PC-9 (cell line): ENCODE results near the gene SLC16A2.

Experiments
- CTCF ChIP-seq: fragments of 200-600 bp; sonication (generic); conservative IDR thresholded peaks from 2 replicates; pipeline ENCODE4 v1.6.1; 2017; ENCODE audit warnings: mixed run types, antibody characterized with exemption, mild to moderate bottlenecking, moderate library complexity
- EZH2 ChIP-seq: fragments of 200-600 bp; sonication (generic); IDR thresholded peaks from 2 replicates; pipeline ENCODE4 v1.8.0; 2017; ENCODE audit warnings: antibody characterized with exemption, low read depth

- TF ChIP-seq CTCF (0 out of 2 replicates have a peak, but pooled peaks have one; percentile 42), EZH2 (no peak)
Measured at GRCh38 chrX:74458736-74459135, 37.4 kb downstream of the SLC16A2 start.
